GM20000 (cell line): ENCODE results near the gene NLRP3.

Experiments used
- DNase-seq: peaks from one replicate; pipeline ENCODE4 v3.0.0; 2012; ENCODE audit warnings: low spot score
- CTCF ChIP-seq: IDR thresholded peaks from 2 replicates; pipeline ENCODE4 v1.5.1; 2012; ENCODE audit warnings: mild to moderate bottlenecking, control low read depth; ENCODE audit errors: extremely low read depth, missing control alignments

The NLRP3 gene

GRCh38 chr1:247409869-247410544 is 6.0 kb upstream of the NLRP3 start:
- TF ChIP-seq CTCF, result no peak
- peak; percentile 78 for DNase-seq

GRCh38 chr1:247411621-247412327 is 4.2 kb upstream of the NLRP3 start:
- TF ChIP-seq CTCF, result no peak
- DNase-seq, result no peak

- no peak for TF ChIP-seq CTCF
- DNase-seq, result no peak
Measured at GRCh38 chr1:247417831-247418230, 1.9 kb downstream of the NLRP3 start.

- DNase-seq, result no peak
- TF ChIP-seq CTCF, result no peak
Measured at GRCh38 chr1:247419336-247419735, 3.4 kb downstream of the NLRP3 start.

- TF ChIP-seq CTCF, result no peak
Measured at GRCh38 chr1:247421074-247421473, 5.1 kb downstream of the NLRP3 start.

GRCh38 chr1:247429496-247429895 is 13.5 kb downstream of the NLRP3 start:
- TF ChIP-seq CTCF, result no peak

More at GRCh38 chr1:247421074-247421473, 5.1 kb downstream of the NLRP3 start:
- DNase-seq, result no peak

GRCh38 chr1:247430434-247430833 is 14.5 kb downstream of the NLRP3 start:
- no peak for DNase-seq
- no peak for TF ChIP-seq CTCF

More at GRCh38 chr1:247429496-247429895, 13.5 kb downstream of the NLRP3 start:
- DNase-seq, result no peak
